GM12878 (cell line): Measurements from ENCODE around the gene EPN1. TPM values are rescaled to one million over a fixed set of nuclear protein-coding genes. Genes with fewer than 3 reads are reported as not detected.

ENCODE experiments used
- ATAC-seq: fragments of 200-7000 bp; cut with Tn5 transposase; 3 replicates; pipeline ENCODE4 v1.9.1; 2020; ENCODE audit warnings: mild to moderate bottlenecking, moderate library complexity
- BruUV-seq: library from RNA; stranded (reverse); fragments of 400-500 nt; replicated peaks from 2 replicates; lab custom pipeline; 2021; lab: Mats Ljungman, UMichigan
- CTCF ChIA-PET: fragments of 300-600 bp; sonication (Branson Sonifier 250); formaldehyde crosslinking; extraction: SDS; loops from one replicate; lab custom pipeline; 2021; ENCODE audit warnings: inconsistent platforms; lab: Yijun Ruan, JAX
- POLR2A ChIA-PET: fragments of 350-600 bp; formaldehyde crosslinking; extraction: SDS; loops from one replicate; lab custom pipeline; 2021; ENCODE audit warnings: inconsistent platforms; lab: Charles Lee
- RAD21 ChIA-PET: fragments of 300-600 bp; sonication (Branson Sonifier 250); formaldehyde crosslinking; loops from one replicate; lab custom pipeline; 2023; ENCODE audit warnings: antibody characterized with exemption; ENCODE audit not compliant: unreplicated experiment; lab: Charles Lee
- SMC1A ChIA-PET: fragments of 300-600 bp; sonication (Branson Sonifier 250); formaldehyde crosslinking; loops from one replicate; lab custom pipeline; 2023; ENCODE audit not compliant: unreplicated experiment, uncharacterized antibody; lab: Charles Lee
- DNase-seq: peaks from one replicate; pipeline ENCODE4 v3.0.0-alpha.2; 2011; ENCODE audit warnings: low read depth, low spot score
- FAIRE-seq: peaks from 3 replicates; lab custom pipeline; 2011; peaks lifted over from hg19 to GRCh38; lab: Jason Lieb, UNC
- H2AFZ ChIP-seq: 2 replicates; pipeline ENCODE4 v1.6.0; 2011; ENCODE audit warnings: low read depth, low read length, control low read depth; ENCODE audit not compliant: control insufficient read depth
- H3K27ac ChIP-seq: 2 replicates; pipeline ENCODE4 v1.5.1; 2011; ENCODE audit warnings: control low read depth; ENCODE audit not compliant: control insufficient read depth, insufficient read depth
- H3K27me3 ChIP-seq, 2 experiments: replicated peaks in 1 of 2; 2 replicates each; pipeline versions ENCODE4 v1.6.0 to v1.6.1; 2011; ENCODE audit warnings: low read length in 1 of 2; ENCODE audit not compliant: control insufficient read depth in 2 of 2, insufficient read depth in 2 of 2
- H3K36me3 ChIP-seq, 2 experiments: 2 replicates each; pipeline ENCODE4 v1.5.1; 2011; ENCODE audit warnings: low read length in 1 of 2; ENCODE audit not compliant: control insufficient read depth in 2 of 2, insufficient read depth in 2 of 2
- H3K4me1 ChIP-seq: 2 replicates; pipeline ENCODE4 v1.6.1; 2011; ENCODE audit warnings: mild to moderate bottlenecking, low read length, moderate library complexity, mixed read lengths; ENCODE audit not compliant: control insufficient read depth, insufficient read depth
- H3K4me2 ChIP-seq: 2 replicates; pipeline ENCODE4 v1.6.0; 2011; ENCODE audit warnings: control low read depth; ENCODE audit not compliant: control insufficient read depth, insufficient read depth
- H3K4me3 ChIP-seq: fragments of 200-600 bp; sonication (generic); 2 replicates; pipeline ENCODE4 v1.5.1; 2016
- H3K79me2 ChIP-seq: 2 replicates; pipeline ENCODE4 v1.6.0; 2011; ENCODE audit warnings: low read length; ENCODE audit not compliant: control insufficient read depth, insufficient read depth
- H3K9ac ChIP-seq: 2 replicates; pipeline ENCODE4 v1.8.0; 2011; ENCODE audit warnings: low read length, control low read depth, mixed read lengths; ENCODE audit not compliant: control insufficient read depth, insufficient read depth
- H3K9me3 ChIP-seq: replicated peaks from 3 replicates; pipeline ENCODE4 v1.5.1; 2011; ENCODE audit warnings: mild to moderate bottlenecking, low read length; ENCODE audit not compliant: control insufficient read depth, insufficient read depth
- H4K20me1 ChIP-seq: 2 replicates; pipeline ENCODE4 v1.6.0; 2011; ENCODE audit not compliant: control insufficient read depth, insufficient read depth
- BCLAF1 ChIP-seq: fragments of 450-650 bp; IDR thresholded peaks from 2 replicates; pipeline ENCODE4 v1.6.1; 2017; ENCODE audit warnings: antibody characterized with exemption, mild to moderate bottlenecking, moderate library complexity
- CEBPB ChIP-seq, 2 experiments: fragments of 150-350 bp in 1 of 2; IDR thresholded peaks; 2 replicates each; pipeline ENCODE4 v1.6.1; 2012 to 2014; ENCODE audit warnings: low read depth in 2 of 2, low read length in 2 of 2, borderline replicate concordance in 1 of 2, inconsistent platforms in 1 of 2
- CHD2 ChIP-seq: IDR thresholded peaks from 2 replicates; pipeline ENCODE4 v1.6.1; 2011; ENCODE audit warnings: low read depth, low read length, improper control_type of control experiment, borderline replicate concordance
- EED ChIP-seq: sonication (generic); IDR thresholded peaks from 2 replicates; pipeline ENCODE4 v1.6.1; 2016; ENCODE audit warnings: antibody characterized with exemption, low read depth
- GABPA ChIP-seq: IDR thresholded peaks from 2 replicates; pipeline ENCODE4 v1.6.1; 2014; ENCODE audit warnings: antibody characterized with exemption, low read depth, mild to moderate bottlenecking, inconsistent platforms
- GATAD2B ChIP-seq: fragments of 450-650 bp; conservative IDR thresholded peaks from 2 replicates; pipeline ENCODE4 v1.6.1; 2017; ENCODE audit warnings: low read depth, mild to moderate bottlenecking, moderate library complexity
- HCFC1 ChIP-seq: fragments of 150-350 bp; IDR thresholded peaks from 2 replicates; pipeline ENCODE4 v1.6.1; 2014; ENCODE audit warnings: low read length
- IKZF2 ChIP-seq, 2 experiments: fragments of 450-650 bp; IDR thresholded peaks; 2 replicates each; pipeline ENCODE4 v1.6.1; 2017; ENCODE audit warnings: mild to moderate bottlenecking in 2 of 2, moderate library complexity in 2 of 2
- KLF5 ChIP-seq: fragments of 450-650 bp; IDR thresholded peaks from 2 replicates; pipeline ENCODE4 v1.6.1; 2014; ENCODE audit warnings: mild to moderate bottlenecking; ENCODE audit not compliant: partially characterized antibody
- ZBTB11 ChIP-seq: fragments of 450-650 bp; formaldehyde crosslinking; IDR thresholded peaks from 2 replicates; pipeline ENCODE4 v1.5.0; 2022; ENCODE audit warnings: mild to moderate bottlenecking, missing genetic modification characterization
- ZBTB4 ChIP-seq: fragments of 450-650 bp; formaldehyde crosslinking; IDR thresholded peaks from 2 replicates; pipeline ENCODE4 v1.4.0; 2022; ENCODE audit warnings: mild to moderate bottlenecking, moderate library complexity
- WGBS: methylation state at CpG from one replicate; pipeline ENCODE4 v1.1.6; 2016; ENCODE audit warnings: low lambda C conversion rate; ENCODE audit not compliant: insufficient replicate concordance, insufficient coverage; ENCODE audit errors: missing lambda C conversion rate; 5-methylcytosine and 5-hydroxymethylcytosine counted together
- in situ Hi-C: fragments of 300-500 bp; cut with MboI; formaldehyde crosslinking; loops from 9 replicates; pipeline ENCODE4 v1.14.3; 2018; ENCODE audit warnings: mixed read lengths
- intact Hi-C: fragments of 100-400 bp; cut with micrococcal nuclease; formaldehyde crosslinking; loops from one replicate; pipeline ENCODE4 v1.14.2; 2022; ENCODE audit not compliant: unreplicated experiment
- polyA plus RNA-seq, 11 experiments: library from polyadenylated mRNA; depleted of rRNA in 4 of 11; unstranded in 6 of 11; stranded (reverse) in 5 of 11; fragments of >200 nt; fragmentation: Nextera tagmentation in 4 of 11; fragmentation: Illumina TruSeq in 1 of 11; extraction: Ambion mirVana in 4 of 11; extraction: Trizol in 1 of 11; gene quantifications; 1 replicate in 1 of 11; 2 replicates in 10 of 11; pipeline versions ENCODE4 v1.2.1 to v1.2.3, GENCODE V29; 2011 to 2016; ENCODE audit warnings: inconsistent platforms in 2 of 11, missing spikeins in 2 of 11, low read depth in 1 of 11
- total RNA-seq, 4 experiments: library from RNA; depleted of rRNA in 3 of 4; stranded (reverse); fragments of >200 nt in 3 of 4; fragmentation: Illumina TruSeq in 1 of 4; extraction: Trizol in 1 of 4; gene quantifications; 2 replicates each; pipeline versions ENCODE4 v1.2.1 to v1.2.3, GENCODE V29; 2013 to 2021

Gene EPN1
- total and polyA plus RNA-seq, 10 of the 15 experiments (the other 5 are each of a cell fraction or from before 2014, with no cell fraction given), result 0.11 to 88.5 (median 10.6) TPM

GRCh38 chr19:55683449-55684261 is 8.6 kb downstream of the EPN1 start:
- RAD21 ChIA-PET, result no interaction called here
- peaks cover 32% of the 10 kb centered on the region for H3K79me2 ChIP-seq
- CTCF ChIA-PET, result interaction anchor here (0.8 kb wide), 1 partner anchor 29 kb away, joined by 3 read pairs; the partner anchor contains the start of gene U2AF2
- TF ChIP-seq EED, result no peak
- no peak for TF ChIP-seq ZBTB11
- no peak for TF ChIP-seq CHD2
- no peak for TF ChIP-seq HCFC1
- TF ChIP-seq IKZF2 (IDR thresholded peaks at IDR 0.05), result no peak
- TF ChIP-seq KLF5, result no peak
- TF ChIP-seq CEBPB (IDR thresholded peaks at IDR 0.05; ENCODE audit: borderline replicate concordance in 1 of 2, low read depth in 2 of 2, low read length in 2 of 2), result no peak
- TF ChIP-seq ZBTB4 (CRISPR knock-in tag), result no peak
- no peak for TF ChIP-seq GATAD2B
- no peak for TF ChIP-seq BCLAF1
- no peak for TF ChIP-seq GABPA
- no TSS peak for BruUV-seq
- ATAC-seq (no peak), FAIRE-seq (no peak), DNase-seq (no peak)
- in situ Hi-C loops (no loop called here), intact Hi-C loops (no loop called here)
- POLR2A ChIA-PET, result no interaction called here
- H3K9me3 ChIP-seq, result no peaks in the 10 kb centered on the region
- H2AFZ ChIP-seq, result no peak overlapping the region
- 92% methylated on average over 22 of the region's 22 CpGs for WGBS
- no peak overlapping the region for H3K9ac ChIP-seq
- H3K4me3 ChIP-seq, result no peak overlapping the region
- SMC1A ChIA-PET, result no interaction called here
- H3K4me2 ChIP-seq, result no peak overlapping the region
- H3K27me3 ChIP-seq, result no peaks in the 10 kb centered on the region
- H3K36me3 ChIP-seq, result peaks cover 26 to 27% of the 10 kb centered on the region in 2 experiments
- peaks cover 15% of the 10 kb centered on the region for H3K4me1 ChIP-seq
- H3K27ac ChIP-seq, result no peak overlapping the region
- peaks cover 12% of the 10 kb centered on the region for H4K20me1 ChIP-seq
